GM12891 (cell line): ENCODE results near the gene APOL6.

Source experiments
- PAX5 ChIP-seq: IDR thresholded peaks from 2 replicates; pipeline ENCODE4 v1.6.1; 2011; ENCODE audit warnings: low read length, moderate library complexity, mild to moderate bottlenecking; ENCODE audit not compliant: insufficient read depth, severe bottlenecking
- POLR2A ChIP-seq: IDR thresholded peaks from 2 replicates; pipeline ENCODE4 v1.6.1; 2011; ENCODE audit warnings: low read depth, low read length, control low read depth
- POLR2AphosphoS5 ChIP-seq: IDR thresholded peaks from 2 replicates; pipeline ENCODE4 v1.6.1; 2011; ENCODE audit warnings: low read depth, low read length, control low read depth
- POU2F2 ChIP-seq: IDR thresholded peaks from 2 replicates; pipeline ENCODE4 v1.6.1; 2011; ENCODE audit warnings: low read depth, mild to moderate bottlenecking, control low read depth, low read length, moderate library complexity
- SPI1 ChIP-seq: IDR thresholded peaks from 2 replicates; pipeline ENCODE4 v1.6.1; 2011; ENCODE audit warnings: low read depth, low read length, control low read depth
- TAF1 ChIP-seq: IDR thresholded peaks from 2 replicates; pipeline ENCODE4 v1.6.1; 2011; ENCODE audit warnings: low read depth, low read length, control low read depth

- no peak for TF ChIP-seq TAF1
- no peak for TF ChIP-seq POLR2A
- no peak for TF ChIP-seq POLR2AphosphoS5
- no peak for TF ChIP-seq SPI1
- TF ChIP-seq PAX5 = no peak
- TF ChIP-seq POU2F2 = no peak
These were observed 11.0 kb upstream of the APOL6 start for GRCh38 chr22:35637254-35637653.
